Measurements from ENCODE around the gene CCR2.

GRCh38 chr3:46356909-46357308 is 3.0 kb downstream of the CCR2 start:
- TF ChIP-seq POLR2A (IDR thresholded peaks at IDR 0.05; ENCODE audit: low read length) = no peak
- no peak for TF ChIP-seq GATA1 (IDR thresholded peaks at IDR 0.05; ENCODE audit: low read depth, low read length)
